Bronchial epithelial cell (primary cell): Measurements from ENCODE around the gene CCDC188. TPM values are rescaled to one million over a fixed set of nuclear protein-coding genes. Genes with fewer than 3 reads are reported as not detected.
"Not testable (repeated sequence)": the region's sequence is repeated elsewhere in the genome, so short reads cannot be mapped to it uniquely, and the experiment has no call there.

ENCODE experiments used
- DNase-seq: peaks from one replicate; pipeline ENCODE4 v3.0.0-alpha.2; 2010; ENCODE audit warnings: low read depth
- FAIRE-seq: peaks from 2 replicates; lab custom pipeline; 2011; peaks lifted over from hg19 to GRCh38; lab: Jason Lieb, UNC
- H3K27me3 ChIP-seq: 2 replicates; pipeline ENCODE4 v1.5.1; 2011; ENCODE audit warnings: low read length; ENCODE audit not compliant: control insufficient read depth, insufficient read depth
- H3K36me3 ChIP-seq: 2 replicates; pipeline ENCODE4 v1.5.1; 2011; ENCODE audit warnings: low read length; ENCODE audit not compliant: control insufficient read depth, insufficient read depth
- H3K4me3 ChIP-seq: 2 replicates; pipeline ENCODE4 v1.5.1; 2011; ENCODE audit warnings: mild to moderate bottlenecking, low read depth, low read length, control low read depth
- CTCF ChIP-seq: IDR thresholded peaks from 2 replicates; pipeline ENCODE4 v1.5.1; 2011; ENCODE audit warnings: mild to moderate bottlenecking, moderate library complexity, low read length, control low read depth, inconsistent platforms; ENCODE audit not compliant: insufficient read depth, severe bottlenecking
- total RNA-seq: library from RNA; depleted of rRNA; stranded (reverse); fragments of >200 nt; gene quantifications from 2 replicates; pipeline ENCODE4 v1.2.1, GENCODE V29; 2014

CCDC188 gene
- total RNA-seq, 1 donor from 2014 or later: not detected

DNA sequence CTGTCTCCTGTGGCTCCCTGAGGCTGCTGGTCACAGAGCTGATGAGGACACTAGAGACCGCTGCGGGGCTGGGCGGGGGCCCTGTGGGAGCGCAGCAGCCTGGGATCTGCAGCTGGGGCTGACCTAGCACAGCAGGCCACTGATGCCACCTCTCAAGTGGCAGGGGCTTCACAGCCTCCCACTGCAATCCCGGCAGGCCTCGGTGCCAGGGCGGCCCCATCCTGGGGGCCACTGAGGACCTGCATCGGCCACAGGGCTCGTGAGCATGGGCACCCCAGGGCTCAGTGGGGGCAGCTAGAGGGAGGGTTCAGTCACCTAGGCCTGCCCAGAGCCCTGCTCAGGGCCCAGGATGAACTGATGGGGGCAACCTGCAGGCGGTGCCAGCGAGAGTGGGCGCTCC is 14.6 kb upstream of the CCDC188 start:
- FAIRE-seq: no peak
- no peak for DNase-seq
- no peak overlapping the region for H3K4me3 ChIP-seq
- H3K36me3 ChIP-seq: no peaks in the 10 kb centered on the region
- no peak for TF ChIP-seq CTCF
- no peaks in the 10 kb centered on the region for H3K27me3 ChIP-seq

DNA sequence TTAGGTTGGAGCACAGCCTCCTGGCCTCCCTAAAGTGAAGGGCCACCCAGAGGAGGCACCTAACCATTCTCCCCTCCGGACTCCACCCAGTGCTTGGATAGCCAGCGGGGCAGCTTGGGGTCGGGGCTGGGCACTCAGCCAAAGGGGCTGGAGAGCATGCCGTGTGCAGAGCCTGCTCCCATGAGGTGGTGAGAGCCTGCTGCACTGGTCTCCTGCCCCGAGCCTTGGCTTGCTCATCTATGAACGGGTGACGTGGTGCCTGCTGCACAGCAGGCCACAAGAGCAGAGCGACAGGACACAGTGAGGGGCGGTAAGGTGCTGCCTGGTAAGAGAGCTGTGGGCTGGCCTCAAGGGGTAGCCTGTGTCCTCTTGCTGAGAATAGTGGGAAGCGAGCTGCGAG is 14.0 kb upstream of the CCDC188 start:
- Histone ChIP-seq H3K27me3 (no peaks in the 10 kb centered on the region), H3K4me3 (no peak overlapping the region), H3K36me3 (no peaks in the 10 kb centered on the region)
- no peak for TF ChIP-seq CTCF
- DNase-seq: no peak
- peak; percentile 93 for FAIRE-seq

- no peak for DNase-seq
- no peak for TF ChIP-seq CTCF
- Histone ChIP-seq H3K27me3 (no peaks in the 10 kb centered on the region), H3K36me3 (no peaks in the 10 kb centered on the region), H3K4me3 (no peak overlapping the region)
- no peak for FAIRE-seq
Observed at GRCh38 chr22:20160041-20160440, 9.2 kb upstream of the CCDC188 start.

GRCh38 chr22:20159531-20159930 is 8.7 kb upstream of the CCDC188 start:
- not testable (repeated sequence) for DNase-seq, FAIRE-seq

GRCh38 chr22:20159076-20159475 is 8.2 kb upstream of the CCDC188 start:
- no peak for TF ChIP-seq CTCF
- FAIRE-seq (no peak), DNase-seq (no peak)
- Histone ChIP-seq H3K36me3 (no peaks in the 10 kb centered on the region), H3K4me3 (no peak overlapping the region), H3K27me3 (no peaks in the 10 kb centered on the region)

More at GRCh38 chr22:20159531-20159930, 8.7 kb upstream of the CCDC188 start:
- H3K36me3 ChIP-seq, H3K4me3 ChIP-seq, H3K27me3 ChIP-seq: not testable (repeated sequence)

DNA sequence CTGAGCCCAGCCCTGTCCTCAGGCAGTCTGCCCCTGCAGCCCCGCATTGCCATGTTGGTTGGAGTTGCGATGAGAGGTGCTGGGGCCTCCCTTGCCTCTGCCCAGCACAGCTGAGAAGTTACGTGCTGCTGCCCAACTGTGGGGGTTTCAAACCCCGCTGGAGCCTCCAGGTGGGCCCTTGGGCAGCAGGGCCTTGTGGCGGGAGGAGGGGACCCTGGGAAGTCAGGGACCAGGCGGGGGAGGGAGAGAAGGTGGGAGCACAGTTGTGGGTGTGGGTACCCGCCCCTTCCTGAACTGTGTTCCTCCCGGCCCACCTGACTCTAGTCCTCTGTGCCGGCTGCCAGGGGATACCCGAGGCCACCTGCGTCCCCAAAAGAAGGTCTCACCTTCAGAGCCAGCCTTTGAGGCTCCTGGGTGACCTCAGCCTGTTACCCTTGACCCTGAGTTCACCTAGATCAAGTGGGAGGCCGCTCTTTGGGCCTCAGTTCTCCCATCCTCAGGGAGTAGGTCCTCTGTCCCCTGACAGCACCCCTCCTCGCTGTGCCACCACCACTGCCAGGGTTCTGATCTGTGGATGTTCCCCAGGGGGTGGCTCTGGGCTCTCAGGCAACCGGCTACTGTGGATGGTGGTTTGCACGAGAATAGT is 7.7 kb upstream of the CCDC188 start:
- H3K4me3 ChIP-seq: no peak overlapping the region
- FAIRE-seq (no peak), DNase-seq (no peak)
- H3K36me3 ChIP-seq: no peaks in the 10 kb centered on the region
- H3K27me3 ChIP-seq: no peaks in the 10 kb centered on the region
- TF ChIP-seq CTCF: no peak
